Thoracic aorta (tissue), 2 donors: ENCODE measurements around the gene RANBP3. TPM values are rescaled to one million over a fixed set of nuclear protein-coding genes. Genes with fewer than 3 reads are reported as not detected.
A peak's percentile ranks its signal among the peaks of the same experiment; 100 is the strongest.

Source experiments
- ATAC-seq: fragments of 150-250 bp; one replicate; pipeline ENCODE4 v1.8.0; 2017; ENCODE audit warnings: low read depth; ENCODE audit not compliant: insufficient number of reproducible peaks, low FRiP score
- DNase-seq: peaks from one replicate; pipeline ENCODE4 v3.0.0-alpha.2; 2020; ENCODE audit warnings: low spot score
- H3K27ac ChIP-seq, 2 donors: fragments of 200-600 bp; sonication (generic); 1 replicate in 1 of 2; 2 replicates in 1 of 2; pipeline ENCODE4 v1.5.1; 2016; ENCODE audit warnings: mild to moderate bottlenecking in 2 of 2, moderate library complexity in 2 of 2
- H3K27me3 ChIP-seq: fragments of 200-600 bp; sonication (generic); replicated peaks from 2 replicates; pipeline ENCODE4 v1.6.0; 2016; ENCODE audit warnings: mild to moderate bottlenecking; ENCODE audit not compliant: insufficient read depth
- H3K36me3 ChIP-seq: fragments of 200-600 bp; sonication (generic); one replicate; pipeline ENCODE4 v1.5.1; 2016
- H3K4me1 ChIP-seq, 2 donors: fragments of 200-600 bp; sonication (generic); 1 replicate in 1 of 2; 2 replicates in 1 of 2; pipeline versions ENCODE4 v1.5.1 to v1.6.0; 2016; ENCODE audit warnings: low read depth in 2 of 2, mild to moderate bottlenecking in 1 of 2; ENCODE audit not compliant: control insufficient read depth in 1 of 2
- H3K4me3 ChIP-seq: fragments of 200-600 bp; sonication (generic); 2 replicates; pipeline ENCODE4 v1.5.1; 2016; ENCODE audit warnings: mild to moderate bottlenecking
- H3K9me3 ChIP-seq: fragments of 200-600 bp; sonication (generic); 2 replicates; pipeline ENCODE4 v1.5.1; 2016
- total RNA-seq, 2 donors: library from RNA; depleted of rRNA; stranded (reverse); fragments of >200 nt; gene quantifications; one replicate each; pipeline versions ENCODE4 v1.1.0 to v1.2.3, GENCODE V29; 2016
- TF ChIP-seq, protein P1 (sequence below): fragments of 200-600 bp; sonication (generic); IDR thresholded peaks from one replicate; pipeline ENCODE4 v1.5.1; 2019; ENCODE audit warnings: antibody characterized with exemption

RANBP3 gene
- total RNA-seq, 2 donors from 2014 or later, result 51.4 to 101 TPM

- TF ChIP-seq, protein P1, sequence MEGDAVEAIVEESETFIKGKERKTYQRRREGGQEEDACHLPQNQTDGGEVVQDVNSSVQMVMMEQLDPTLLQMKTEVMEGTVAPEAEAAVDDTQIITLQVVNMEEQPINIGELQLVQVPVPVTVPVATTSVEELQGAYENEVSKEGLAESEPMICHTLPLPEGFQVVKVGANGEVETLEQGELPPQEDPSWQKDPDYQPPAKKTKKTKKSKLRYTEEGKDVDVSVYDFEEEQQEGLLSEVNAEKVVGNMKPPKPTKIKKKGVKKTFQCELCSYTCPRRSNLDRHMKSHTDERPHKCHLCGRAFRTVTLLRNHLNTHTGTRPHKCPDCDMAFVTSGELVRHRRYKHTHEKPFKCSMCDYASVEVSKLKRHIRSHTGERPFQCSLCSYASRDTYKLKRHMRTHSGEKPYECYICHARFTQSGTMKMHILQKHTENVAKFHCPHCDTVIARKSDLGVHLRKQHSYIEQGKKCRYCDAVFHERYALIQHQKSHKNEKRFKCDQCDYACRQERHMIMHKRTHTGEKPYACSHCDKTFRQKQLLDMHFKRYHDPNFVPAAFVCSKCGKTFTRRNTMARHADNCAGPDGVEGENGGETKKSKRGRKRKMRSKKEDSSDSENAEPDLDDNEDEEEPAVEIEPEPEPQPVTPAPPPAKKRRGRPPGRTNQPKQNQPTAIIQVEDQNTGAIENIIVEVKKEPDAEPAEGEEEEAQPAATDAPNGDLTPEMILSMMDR, result no peak
- Histone ChIP-seq H3K4me1 (peaks cover 18 to 24% of the 10 kb centered on the region in 2 donors), H3K4me3 (peak within 1 kb of the TSS; percentile 92), H3K36me3 (no peaks in the 10 kb centered on the region), H3K27ac (peak within 1 kb of the TSS; percentile 81 to 83), H3K27me3 (no peaks in the 10 kb centered on the region), H3K9me3 (no peaks in the 10 kb centered on the region)
- peak; percentile 99 for DNase-seq
- peak; percentile 70 for ATAC-seq
Observed at GRCh38 chr19:5903624-5904351, 74.2 kb downstream of the RANBP3 start, which contains the start of gene NDUFA11. Gene NDUFA11, minus strand, starts transcription at chr19:5903790. Its CDS starts 82 bp downstream, at chr19:5903708.

DNA sequence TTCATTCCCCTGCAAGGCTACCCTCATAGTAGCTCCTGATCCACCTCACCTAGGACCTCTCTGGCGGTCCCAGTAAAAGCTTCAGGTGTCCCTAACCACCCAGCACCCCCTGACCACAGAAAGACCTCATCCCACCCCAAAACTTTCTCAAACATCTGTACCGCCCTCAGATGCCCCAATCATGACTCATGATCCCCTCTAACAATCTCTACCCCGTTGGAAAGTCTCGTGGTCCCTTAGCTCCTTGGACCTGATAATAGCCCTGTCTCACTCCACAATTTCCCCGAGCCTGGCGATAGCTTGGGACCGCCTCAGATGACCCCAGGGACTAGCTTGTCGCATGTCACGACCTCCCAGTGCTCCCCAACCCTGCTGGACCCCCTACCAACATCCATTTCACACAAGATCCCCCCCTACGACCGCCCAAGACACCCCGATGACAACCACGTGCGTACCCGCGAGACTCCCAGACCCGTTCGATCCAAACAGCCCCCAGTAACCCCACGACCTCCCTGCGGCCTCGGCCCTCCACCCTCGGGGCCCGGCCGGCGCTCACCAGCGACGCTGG is 74.8 kb downstream of the RANBP3 start:
- ATAC-seq, result no peak
- TF ChIP-seq, protein P1, result no peak
- no peak for DNase-seq

DNA sequence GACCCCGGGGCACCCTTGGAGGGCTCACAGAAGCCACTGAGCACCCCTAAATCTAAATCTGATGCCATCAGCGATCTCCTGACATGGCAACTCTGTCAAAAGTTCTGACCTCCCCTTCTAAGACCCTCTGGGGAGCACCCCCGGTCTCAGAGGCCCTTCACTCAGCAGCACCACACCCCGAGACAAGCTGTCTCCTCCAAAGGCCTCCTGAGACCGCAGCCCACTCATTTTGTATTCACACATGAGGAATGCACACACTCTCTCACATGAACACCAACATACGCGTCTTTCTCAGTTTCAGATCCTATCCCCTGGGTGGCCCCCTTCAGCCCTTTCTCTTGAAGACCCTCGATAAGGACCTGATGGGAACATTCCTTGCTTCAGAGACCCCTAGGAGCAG is 77.0 kb downstream of the RANBP3 start:
- Histone ChIP-seq H3K4me3 (no peak overlapping the region), H3K27me3 (no peaks in the 10 kb centered on the region), H3K4me1 (peaks cover 18 to 22% of the 10 kb centered on the region in 2 donors), H3K36me3 (peaks cover 9% of the 10 kb centered on the region), H3K27ac (no peak overlapping the region), H3K9me3 (no peaks in the 10 kb centered on the region)
- DNase-seq (no peak), ATAC-seq (no peak)
- TF ChIP-seq, protein P1, result no peak

More for the DNA sequence above, 74.8 kb downstream of the RANBP3 start:
- Histone ChIP-seq H3K4me1 (peaks cover 18 to 24% of the 10 kb centered on the region in 2 donors), H3K27ac (peak overlapping the region; percentile 81 to 83), H3K4me3 (peak overlapping the region; percentile 92), H3K27me3 (no peaks in the 10 kb centered on the region), H3K9me3 (no peaks in the 10 kb centered on the region), H3K36me3 (no peaks in the 10 kb centered on the region)

GRCh38 chr19:5899728-5900526 is 78.0 kb downstream of the RANBP3 start:
- TF ChIP-seq, protein P1, result no peak
- no peaks in the 10 kb centered on the region for H3K9me3 ChIP-seq
- H3K36me3 ChIP-seq, result peaks cover 20% of the 10 kb centered on the region
- H3K4me3 ChIP-seq, result no peak overlapping the region
- DNase-seq (no peak), ATAC-seq (no peak)
- no peak overlapping the region for H3K27ac ChIP-seq
- peaks cover 17 to 21% of the 10 kb centered on the region in 2 donors for H3K4me1 ChIP-seq
- no peaks in the 10 kb centered on the region for H3K27me3 ChIP-seq
